ENCODE measurements around the gene FRMPD1. TPM values are rescaled to one million over a fixed set of nuclear protein-coding genes. Genes with fewer than 3 reads are reported as not detected.

Gene FRMPD1
- total RNA-seq, 4 donors from 2014 or later, result 0.04 to 0.18 TPM; not detected in 2

DNA sequence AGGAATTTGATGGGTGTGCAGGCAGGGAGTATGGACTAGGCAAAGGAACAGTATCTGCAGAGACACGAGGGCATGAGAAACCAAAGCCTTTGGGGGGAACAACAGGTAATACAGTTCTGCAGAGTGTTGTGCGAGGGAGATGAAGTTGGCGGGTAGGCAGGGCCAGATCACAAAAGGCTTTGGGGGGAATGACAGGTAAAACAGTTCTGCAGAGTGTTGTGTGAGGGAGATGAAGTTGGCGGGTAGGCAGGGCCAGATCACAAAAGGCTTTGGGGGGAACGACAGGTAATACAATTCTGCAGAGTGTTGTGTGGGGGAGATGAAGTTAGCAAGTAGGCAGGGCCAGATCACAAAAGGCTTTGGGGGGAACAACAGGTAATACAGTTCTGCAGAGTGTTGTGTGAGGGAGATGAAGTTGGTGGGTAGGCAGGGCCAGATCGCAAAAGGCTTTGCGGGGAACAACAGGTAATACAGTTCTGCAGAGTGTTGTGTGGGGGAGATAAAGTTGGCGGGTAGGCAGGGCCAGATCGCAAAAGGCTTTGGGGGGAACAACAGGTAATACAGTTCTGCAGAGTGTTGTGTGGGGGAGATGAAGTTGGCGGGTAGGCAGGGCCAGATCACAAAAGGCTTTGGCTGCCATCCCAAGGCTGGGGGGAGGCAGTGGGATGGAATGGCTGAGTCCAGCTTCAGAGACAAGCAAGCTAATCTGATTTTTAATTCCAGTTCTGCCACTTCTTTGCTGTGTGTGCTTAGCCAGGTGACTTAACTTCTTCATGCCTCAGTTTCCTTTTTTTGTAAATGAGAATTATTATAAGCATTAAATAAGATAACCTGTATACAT lies 33.0 kb downstream of the FRMPD1 start:
- peaks cover 0 to 66% (median 0%) of the 10 kb centered on the region in 4 donors for H3K27me3 ChIP-seq
- H3K4me3 ChIP-seq, result no peak overlapping the region
- DNase-seq, result no peak
- H3K36me3 ChIP-seq, result no peaks in the 10 kb centered on the region
- WGBS, 2 donors, result 68 to 72% methylated on average over 10 of the region's 10 CpGs
- no peaks in the 10 kb centered on the region for H3K4me1 ChIP-seq
- no peaks in the 10 kb centered on the region for H3K9me3 ChIP-seq
- intact Hi-C loops (cut with DNase I), result no loop called here
- H3K27ac ChIP-seq, result no peak overlapping the region
- TF ChIP-seq, protein P1, sequence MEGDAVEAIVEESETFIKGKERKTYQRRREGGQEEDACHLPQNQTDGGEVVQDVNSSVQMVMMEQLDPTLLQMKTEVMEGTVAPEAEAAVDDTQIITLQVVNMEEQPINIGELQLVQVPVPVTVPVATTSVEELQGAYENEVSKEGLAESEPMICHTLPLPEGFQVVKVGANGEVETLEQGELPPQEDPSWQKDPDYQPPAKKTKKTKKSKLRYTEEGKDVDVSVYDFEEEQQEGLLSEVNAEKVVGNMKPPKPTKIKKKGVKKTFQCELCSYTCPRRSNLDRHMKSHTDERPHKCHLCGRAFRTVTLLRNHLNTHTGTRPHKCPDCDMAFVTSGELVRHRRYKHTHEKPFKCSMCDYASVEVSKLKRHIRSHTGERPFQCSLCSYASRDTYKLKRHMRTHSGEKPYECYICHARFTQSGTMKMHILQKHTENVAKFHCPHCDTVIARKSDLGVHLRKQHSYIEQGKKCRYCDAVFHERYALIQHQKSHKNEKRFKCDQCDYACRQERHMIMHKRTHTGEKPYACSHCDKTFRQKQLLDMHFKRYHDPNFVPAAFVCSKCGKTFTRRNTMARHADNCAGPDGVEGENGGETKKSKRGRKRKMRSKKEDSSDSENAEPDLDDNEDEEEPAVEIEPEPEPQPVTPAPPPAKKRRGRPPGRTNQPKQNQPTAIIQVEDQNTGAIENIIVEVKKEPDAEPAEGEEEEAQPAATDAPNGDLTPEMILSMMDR (IDR thresholded peaks at IDR 0.05), result no peak
- no peak for TF ChIP-seq POLR2A (IDR thresholded peaks at IDR 0.05)

DNA sequence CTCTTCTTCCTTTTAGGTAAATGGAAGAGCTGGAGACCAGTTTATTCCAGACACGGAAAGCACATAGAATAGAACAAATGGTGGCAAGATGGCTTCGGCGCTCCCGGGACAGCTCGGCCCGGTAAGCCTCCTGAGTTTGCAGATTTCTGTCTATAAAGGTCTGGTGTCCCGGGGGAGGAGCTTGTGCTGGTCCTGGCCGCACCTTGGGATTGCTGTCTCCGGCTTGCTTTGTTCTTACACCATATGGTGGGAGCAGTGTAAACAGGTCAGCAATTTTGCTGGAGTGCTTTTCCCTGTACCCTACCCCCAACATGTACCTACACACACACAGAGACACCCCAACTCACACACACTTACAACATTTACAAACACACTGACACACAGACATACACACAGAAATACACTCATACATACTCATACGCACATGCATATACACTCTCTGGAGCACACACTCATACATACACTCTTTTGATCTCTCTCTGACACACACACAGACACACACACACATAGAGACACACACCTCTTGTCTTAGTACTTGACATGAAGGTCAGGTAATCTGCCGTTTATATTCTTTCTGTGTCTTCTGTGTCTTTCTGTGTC lies 42.0 kb downstream of the FRMPD1 start:
- no peak for DNase-seq
- TF ChIP-seq POLR2A (IDR thresholded peaks at IDR 0.05), result no peak
- TF ChIP-seq, protein P1 (IDR thresholded peaks at IDR 0.05), result no peak

DNA sequence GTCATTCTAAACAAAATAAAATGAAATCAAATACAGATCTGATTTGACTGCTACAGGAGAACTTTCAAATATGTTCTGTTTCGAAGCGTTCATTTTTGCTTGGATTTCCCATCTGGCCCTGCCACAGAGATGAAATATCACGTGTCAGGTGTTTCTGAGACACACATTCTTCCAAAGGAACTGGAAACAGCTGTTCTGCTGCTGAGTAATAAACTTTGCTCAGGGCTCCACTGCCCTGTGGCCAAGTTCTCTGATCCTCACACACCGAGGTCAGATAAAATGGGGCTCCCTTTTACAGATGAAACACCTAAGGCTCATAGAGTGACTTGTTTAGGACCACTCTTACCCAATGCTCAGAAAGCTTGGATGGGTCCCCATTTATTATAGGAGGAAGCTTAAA lies 42.5 kb downstream of the FRMPD1 start:
- no peaks in the 10 kb centered on the region for H3K9me3 ChIP-seq
- H3K27me3 ChIP-seq, result peaks cover 0 to 59% (median 0%) of the 10 kb centered on the region in 4 donors
- H3K4me1 ChIP-seq, result no peaks in the 10 kb centered on the region
- intact Hi-C loops (cut with DNase I), result no loop called here
- no peak overlapping the region for H3K4me3 ChIP-seq
- TF ChIP-seq POLR2A (IDR thresholded peaks at IDR 0.05), result no peak
- TF ChIP-seq, protein P1 (IDR thresholded peaks at IDR 0.05), result no peak
- WGBS, 2 donors, result 12 to 36% methylated on average over 4 of the region's 4 CpGs
- H3K36me3 ChIP-seq, result no peaks in the 10 kb centered on the region
- DNase-seq, result no peak
- H3K27ac ChIP-seq, result no peak overlapping the region

More for the DNA sequence above, 42.0 kb downstream of the FRMPD1 start:
- no peaks in the 10 kb centered on the region for H3K4me1 ChIP-seq
- H3K27ac ChIP-seq, result no peak overlapping the region
- H3K9me3 ChIP-seq, result no peaks in the 10 kb centered on the region
- no peaks in the 10 kb centered on the region for H3K36me3 ChIP-seq
- intact Hi-C loops (cut with DNase I), result no loop called here
- 44 to 46% methylated on average over 11 of the region's 11 CpGs for WGBS, 2 donors
- H3K27me3 ChIP-seq, result peaks cover 0 to 59% (median 0%) of the 10 kb centered on the region in 4 donors
- H3K4me3 ChIP-seq, result no peak overlapping the region

DNA sequence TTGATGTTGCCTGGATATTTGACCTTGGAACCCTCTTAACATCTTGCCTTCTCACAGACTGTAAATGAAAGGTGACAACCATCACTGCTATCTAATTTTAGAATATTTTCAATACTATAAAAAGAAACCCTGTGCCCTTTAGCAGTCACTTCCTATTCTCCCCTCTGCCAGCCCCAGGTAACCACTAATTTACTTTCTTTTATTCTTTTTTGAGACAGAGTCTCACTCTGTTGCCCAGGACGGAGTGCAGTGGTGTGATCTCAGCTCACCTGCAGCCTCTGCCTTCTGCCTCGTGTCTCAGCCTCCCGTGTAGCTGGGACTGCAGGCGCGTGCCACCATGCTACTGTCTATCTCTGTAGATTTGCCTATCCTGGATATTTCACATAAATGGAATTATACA lies 43.6 kb downstream of the FRMPD1 start:
- no peaks in the 10 kb centered on the region for H3K4me1 ChIP-seq
- H3K36me3 ChIP-seq, result no peaks in the 10 kb centered on the region
- H3K27me3 ChIP-seq, result peaks cover 0 to 53% (median 0%) of the 10 kb centered on the region in 4 donors
- TF ChIP-seq POLR2A (IDR thresholded peaks at IDR 0.05), result no peak
- TF ChIP-seq, protein P1 (IDR thresholded peaks at IDR 0.05), result no peak
- intact Hi-C loops (cut with DNase I), result no loop called here
- no peak overlapping the region for H3K4me3 ChIP-seq
- no peak overlapping the region for H3K27ac ChIP-seq
- 78 to 94% methylated on average over 5 of the region's 5 CpGs for WGBS, 2 donors
- no peaks in the 10 kb centered on the region for H3K9me3 ChIP-seq
- DNase-seq, result no peak

GRCh38 chr9:37696528-37696927 lies 45.8 kb downstream of the FRMPD1 start:
- H3K4me3 ChIP-seq, result no peak overlapping the region
- no peaks in the 10 kb centered on the region for H3K36me3 ChIP-seq
- H3K4me1 ChIP-seq, result no peaks in the 10 kb centered on the region
- no peak for DNase-seq
- H3K27me3 ChIP-seq, result peaks cover 0 to 38% (median 0%) of the 10 kb centered on the region in 4 donors
- intact Hi-C loops (cut with DNase I), result no loop called here
- H3K9me3 ChIP-seq, result no peaks in the 10 kb centered on the region
- TF ChIP-seq POLR2A (IDR thresholded peaks at IDR 0.05), result no peak
- TF ChIP-seq, protein P1 (IDR thresholded peaks at IDR 0.05), result no peak
- no peak overlapping the region for H3K27ac ChIP-seq
- 31 to 34% methylated on average over 1 of the region's 1 CpG for WGBS, 2 donors
